HEK293T (cell line): ENCODE results near the gene KCNB1.

ENCODE experiments used
- CTCF ChIA-PET: fragments of 350-600 bp; formaldehyde crosslinking; extraction: SDS; loops from one replicate; lab custom pipeline; 2021; ENCODE audit warnings: antibody characterized with exemption, inconsistent platforms; lab: Yijun Ruan, JAX
- POLR2A ChIA-PET: fragments of 350-600 bp; formaldehyde crosslinking; extraction: SDS; loops from one replicate; lab custom pipeline; 2020; ENCODE audit warnings: antibody characterized with exemption, inconsistent platforms; lab: Yijun Ruan, JAX
- DNase-seq: peaks from one replicate; pipeline ENCODE4 v3.0.0; 2012; ENCODE audit warnings: mixed read lengths; ENCODE audit errors: extremely low spot score
- ARNT ChIP-seq: fragments of 450-650 bp; IDR thresholded peaks from 2 replicates; pipeline ENCODE4 v1.6.1; 2017; ENCODE audit warnings: mild to moderate bottlenecking
- BHLHE40 ChIP-seq: fragments of 450-650 bp; IDR thresholded peaks from 2 replicates; pipeline ENCODE4 v1.6.1; 2016; ENCODE audit warnings: mild to moderate bottlenecking, moderate library complexity, borderline replicate concordance
- CTBP1 ChIP-seq: fragments of 450-650 bp; IDR thresholded peaks from 2 replicates; pipeline ENCODE4 v1.6.1; 2016; ENCODE audit warnings: borderline replicate concordance
- ELF4 ChIP-seq: fragments of 450-650 bp; IDR thresholded peaks from 2 replicates; pipeline ENCODE4 v1.6.1; 2017; ENCODE audit warnings: antibody characterized with exemption
- FOXA1 ChIP-seq: fragments of 450-650 bp; IDR thresholded peaks from 2 replicates; pipeline ENCODE4 v1.6.1; 2016; ENCODE audit warnings: mild to moderate bottlenecking
- FOXK2 ChIP-seq: fragments of 450-650 bp; IDR thresholded peaks from 2 replicates; pipeline ENCODE4 v1.6.1; 2016; ENCODE audit warnings: mild to moderate bottlenecking
- FOXM1 ChIP-seq: fragments of 450-650 bp; IDR thresholded peaks from 2 replicates; pipeline ENCODE4 v1.6.1; 2017; ENCODE audit warnings: mild to moderate bottlenecking, borderline replicate concordance
- HDGF ChIP-seq: fragments of 450-650 bp; IDR thresholded peaks from 2 replicates; pipeline ENCODE4 v1.6.1; 2017; ENCODE audit warnings: antibody characterized with exemption, borderline replicate concordance
- L3MBTL2 ChIP-seq: fragments of 450-650 bp; conservative IDR thresholded peaks from 2 replicates; pipeline ENCODE4 v1.6.1; 2016; ENCODE audit warnings: mild to moderate bottlenecking
- LEF1 ChIP-seq: fragments of 450-650 bp; IDR thresholded peaks from 2 replicates; pipeline ENCODE4 v1.6.1; 2017; ENCODE audit warnings: mild to moderate bottlenecking, borderline replicate concordance
- NFRKB ChIP-seq: fragments of 450-650 bp; IDR thresholded peaks from 2 replicates; pipeline ENCODE4 v1.6.1; 2016; ENCODE audit warnings: mild to moderate bottlenecking, moderate library complexity
- SP1 ChIP-seq: fragments of 450-650 bp; IDR thresholded peaks from 2 replicates; pipeline ENCODE4 v1.6.1; 2017
- SUZ12 ChIP-seq: fragments of 450-650 bp; IDR thresholded peaks from 2 replicates; pipeline ENCODE4 v1.6.1; 2016; ENCODE audit warnings: mild to moderate bottlenecking
- TARDBP ChIP-seq: fragments of 450-650 bp; IDR thresholded peaks from 2 replicates; pipeline ENCODE4 v1.6.1; 2016
- ZNF384 ChIP-seq: fragments of 450-650 bp; IDR thresholded peaks from 2 replicates; pipeline ENCODE4 v1.6.1; 2016
- TF ChIP-seq, protein P1 (sequence below): fragments of 450-650 bp; IDR thresholded peaks from 2 replicates; pipeline ENCODE4 v1.6.1; 2016

The KCNB1 gene

DNA sequence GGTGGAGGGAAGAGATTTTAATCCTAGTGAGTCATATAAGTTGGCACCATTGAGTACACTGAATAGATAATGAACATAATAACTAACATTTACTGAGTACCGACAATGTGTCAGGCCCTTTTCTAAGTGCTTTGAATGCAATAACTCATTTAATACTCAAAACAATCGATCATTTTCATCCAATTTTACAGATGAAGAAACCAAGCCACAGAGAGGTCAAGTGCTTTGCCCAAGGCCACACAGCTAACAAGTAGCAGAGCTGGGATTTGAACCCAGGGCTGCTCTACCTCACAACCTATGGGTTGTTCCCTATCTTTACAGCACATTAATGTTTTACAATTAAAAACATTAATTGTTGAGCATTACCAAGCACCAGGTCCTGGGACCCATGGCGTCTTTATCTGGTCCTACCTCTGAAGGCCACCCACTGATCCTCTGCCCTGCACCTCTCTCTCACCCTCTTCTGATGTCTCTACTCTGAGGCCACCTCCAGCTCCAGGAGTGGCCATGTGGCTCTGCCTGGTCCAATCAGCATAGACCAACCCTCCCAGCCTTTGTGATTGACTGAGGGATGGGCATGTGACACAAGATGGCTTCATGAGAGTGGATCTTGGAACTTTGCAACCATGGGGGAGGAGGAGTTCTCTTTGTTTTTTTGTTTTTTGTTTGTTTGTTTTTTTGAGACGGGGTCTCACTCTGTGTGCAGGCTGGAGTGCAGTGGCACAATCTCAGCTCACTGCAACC is 83.9 kb downstream of the KCNB1 start:
- POLR2A ChIA-PET, result no interaction called here
- no peak for TF ChIP-seq CTBP1
- TF ChIP-seq, protein P1, sequence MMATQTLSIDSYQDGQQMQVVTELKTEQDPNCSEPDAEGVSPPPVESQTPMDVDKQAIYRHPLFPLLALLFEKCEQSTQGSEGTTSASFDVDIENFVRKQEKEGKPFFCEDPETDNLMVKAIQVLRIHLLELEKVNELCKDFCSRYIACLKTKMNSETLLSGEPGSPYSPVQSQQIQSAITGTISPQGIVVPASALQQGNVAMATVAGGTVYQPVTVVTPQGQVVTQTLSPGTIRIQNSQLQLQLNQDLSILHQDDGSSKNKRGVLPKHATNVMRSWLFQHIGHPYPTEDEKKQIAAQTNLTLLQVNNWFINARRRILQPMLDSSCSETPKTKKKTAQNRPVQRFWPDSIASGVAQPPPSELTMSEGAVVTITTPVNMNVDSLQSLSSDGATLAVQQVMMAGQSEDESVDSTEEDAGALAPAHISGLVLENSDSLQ, result peak; percentile 74
- DNase-seq, result peak; percentile 32
- CTCF ChIA-PET, result interaction anchor here (0.7 kb wide), 1 partner anchor 13 kb away, joined by 3 read pairs; no protein-coding TSS in a partner anchor

DNA sequence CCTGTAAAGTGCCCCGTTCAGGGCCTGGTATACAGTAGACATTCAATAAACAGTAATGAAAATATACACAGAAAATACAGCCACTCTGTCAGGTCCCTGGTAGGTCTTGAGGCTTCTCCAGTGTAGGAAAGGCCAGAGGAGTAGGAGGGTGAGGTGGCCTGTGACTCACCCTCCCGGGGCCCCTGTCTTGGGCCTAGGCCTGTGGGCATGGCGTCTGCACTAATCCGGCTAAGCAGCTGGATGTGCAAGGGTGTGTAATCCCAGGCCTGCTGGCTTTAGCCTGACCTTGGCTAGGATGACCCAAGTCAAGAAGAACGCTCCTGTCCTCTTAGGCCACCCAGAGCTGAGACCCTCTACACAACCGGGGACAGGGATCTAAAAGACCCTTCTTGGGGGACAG is 84.9 kb downstream of the KCNB1 start:
- ChIA-PET CTCF (no interaction called here), POLR2A (no interaction called here)
- TF ChIP-seq FOXK2, result no peak
- no peak for TF ChIP-seq NFRKB
- no peak for DNase-seq

- ChIA-PET POLR2A (interaction anchor here (0.6 to 1.1 kb wide), 2 partner anchors 11 to 88 kb away, joined by 3 read pairs; no protein-coding TSS in a partner anchor), CTCF (interaction anchor here (1.1 kb wide), 1 partner anchor 11 kb away, joined by 4 read pairs; no protein-coding TSS in a partner anchor)
- TF ChIP-seq SP1 (no peak), CTBP1 (no peak), TARDBP (no peak), ARNT (no peak), FOXK2 (no peak), ZNF384 (no peak), SUZ12 (no peak), NFRKB (no peak), ELF4 (no peak), HDGF (no peak), FOXM1 (no peak), FOXA1 (no peak), BHLHE40 (no peak), L3MBTL2 (no peak), LEF1 (no peak)
- TF ChIP-seq, protein P1, result no peak
- no peak for DNase-seq
Measured at GRCh38 chr20:49396230-49396629, 86.2 kb downstream of the KCNB1 start.

GRCh38 chr20:49395659-49396058 is 86.8 kb downstream of the KCNB1 start:
- POLR2A ChIA-PET, result no interaction called here
- TF ChIP-seq NFRKB (no peak), FOXK2 (no peak), ELF4 (no peak), LEF1 (no peak), TARDBP (no peak), BHLHE40 (no peak), SUZ12 (no peak), L3MBTL2 (no peak), ZNF384 (no peak), ARNT (no peak), HDGF (no peak), CTBP1 (no peak), FOXA1 (no peak), SP1 (no peak)
- CTCF ChIA-PET, result interaction anchor here (2.2 kb wide), 1 partner anchor 11 kb away, joined by 11 read pairs; no protein-coding TSS in a partner anchor
- DNase-seq, result no peak

DNA sequence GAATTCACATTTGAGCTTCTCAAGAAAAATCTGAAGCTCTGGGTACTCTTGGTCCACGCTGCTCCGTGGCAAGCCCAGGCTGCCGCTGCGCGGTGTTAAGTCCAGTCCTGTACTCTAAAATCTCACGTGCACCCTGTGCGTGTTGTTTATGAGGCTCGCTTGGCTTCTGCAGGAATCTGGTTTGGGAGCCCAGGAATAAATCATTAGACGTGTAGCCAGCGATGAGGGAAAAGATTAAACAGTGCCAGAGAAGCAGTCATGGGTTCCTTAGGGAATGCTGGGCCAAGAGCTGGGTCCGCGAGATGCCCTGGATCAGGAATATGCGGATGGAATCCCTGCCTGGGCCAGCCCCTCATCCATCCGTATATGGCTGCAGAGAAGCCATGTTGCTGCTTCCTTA is 87.3 kb downstream of the KCNB1 start:
- DNase-seq, result no peak
- ChIA-PET CTCF (interaction anchor here (2.2 kb wide), 1 partner anchor 11 kb away, joined by 11 read pairs; no protein-coding TSS in a partner anchor), POLR2A (no interaction called here)
- TF ChIP-seq ARNT, result no peak
- TF ChIP-seq ELF4, result no peak
- TF ChIP-seq BHLHE40, result no peak
- no peak for TF ChIP-seq FOXK2
- TF ChIP-seq LEF1, result no peak
- TF ChIP-seq CTBP1, result no peak
- no peak for TF ChIP-seq SUZ12
- no peak for TF ChIP-seq FOXA1
- no peak for TF ChIP-seq TARDBP
- TF ChIP-seq, protein P1, result no peak
- no peak for TF ChIP-seq FOXM1
- TF ChIP-seq SP1, result no peak
- TF ChIP-seq HDGF, result no peak
- TF ChIP-seq ZNF384, result no peak
- TF ChIP-seq NFRKB, result no peak
- TF ChIP-seq L3MBTL2, result no peak

GRCh38 chr20:49394757-49395156 is 87.7 kb downstream of the KCNB1 start:
- TF ChIP-seq ZNF384 (no peak), FOXA1 (no peak), FOXK2 (no peak), TARDBP (no peak), ELF4 (no peak), HDGF (no peak), FOXM1 (no peak), BHLHE40 (no peak), LEF1 (no peak), L3MBTL2 (no peak), ARNT (no peak), SUZ12 (no peak), SP1 (no peak), CTBP1 (no peak), NFRKB (no peak)
- TF ChIP-seq, protein P1, result no peak
- ChIA-PET CTCF (interaction anchor here (2.2 kb wide), 1 partner anchor 10 kb away, joined by 11 read pairs; no protein-coding TSS in a partner anchor), POLR2A (no interaction called here)
- DNase-seq, result no peak
